Kidney tubule cell (primary cell): ENCODE data around the gene CCDC77.
A peak's percentile ranks its signal among the peaks of the same experiment; 100 is the strongest.

Experiments
- DNase-seq: peaks from one replicate; pipeline ENCODE4 v3.0.0-alpha.2; 2018; ENCODE audit warnings: low spot score

CCDC77 gene

GRCh38 chr12:452667-453210, 51.3 kb downstream of the CCDC77 start:
- no peak for DNase-seq

GRCh38 chr12:454833-455232, 53.4 kb downstream of the CCDC77 start:
- DNase-seq = no peak

GRCh38 chr12:455821-456220, 54.4 kb downstream of the CCDC77 start:
- DNase-seq = no peak

- DNase-seq = no peak
Measured at GRCh38 chr12:457676-458075, 56.2 kb downstream of the CCDC77 start.

- no peak for DNase-seq
Measured at GRCh38 chr12:459050-459429, 57.6 kb downstream of the CCDC77 start.

GRCh38 chr12:459430-460258, 58.2 kb downstream of the CCDC77 start, which contains the start of gene B4GALNT3:
Gene B4GALNT3 (plus strand): TSS chr12:459939. CDS start chr12:460377, 438 bp downstream.
- DNase-seq = peak; percentile 45

GRCh38 chr12:460261-461230, 59.1 kb downstream of the CCDC77 start:
- peak; percentile 13 for DNase-seq

GRCh38 chr12:461425-461824, 60.0 kb downstream of the CCDC77 start:
- no peak for DNase-seq

- DNase-seq = peak; percentile 47
Measured at GRCh38 chr12:462936-463705, 61.7 kb downstream of the CCDC77 start.

GRCh38 chr12:464484-465267, 63.2 kb downstream of the CCDC77 start:
- peak; percentile 39 for DNase-seq

- no peak for DNase-seq
Measured at GRCh38 chr12:466039-466438, 64.6 kb downstream of the CCDC77 start.

GRCh38 chr12:466762-467161, 65.3 kb downstream of the CCDC77 start:
- no peak for DNase-seq

- no peak for DNase-seq
Measured at GRCh38 chr12:467591-467990, 66.1 kb downstream of the CCDC77 start.

- DNase-seq = peak; percentile 39
Measured at GRCh38 chr12:468671-469389, 67.4 kb downstream of the CCDC77 start.

GRCh38 chr12:470133-470532, 68.7 kb downstream of the CCDC77 start:
- DNase-seq = no peak

- no peak for DNase-seq
Measured at GRCh38 chr12:473198-473597, 71.8 kb downstream of the CCDC77 start.

GRCh38 chr12:473863-474577, 72.6 kb downstream of the CCDC77 start:
- DNase-seq = peak; percentile 33

GRCh38 chr12:475286-475685, 73.8 kb downstream of the CCDC77 start:
- no peak for DNase-seq

GRCh38 chr12:479161-479560, 77.7 kb downstream of the CCDC77 start:
- DNase-seq = no peak
